HepG2 (cell line): ENCODE measurements around the gene VPS13D. TPM values are rescaled to one million over a fixed set of nuclear protein-coding genes. Genes with fewer than 3 reads are reported as not detected.

Experiments used
- ATAC-seq: fragments of 200-7000 bp; cut with Tn5 transposase; 3 replicates; pipeline ENCODE4 v1.9.1; 2020; ENCODE audit warnings: mild to moderate bottlenecking, moderate library complexity
- BruUV-seq: library from RNA; stranded (reverse); fragments of 400-500 nt; replicated peaks from 2 replicates; lab custom pipeline; 2021; lab: Mats Ljungman, UMichigan
- CTCF ChIA-PET: fragments of 300-600 bp; formaldehyde crosslinking; extraction: SDS; loops from one replicate; lab custom pipeline; 2021; ENCODE audit warnings: low total read pairs, inconsistent platforms, low intra/inter-chr PET ratio; lab: Yijun Ruan, JAX
- POLR2A ChIA-PET: fragments of 350-600 bp; sonication (Branson Sonifier 250); formaldehyde crosslinking; loops from one replicate; lab custom pipeline; 2020; ENCODE audit warnings: antibody characterized with exemption, inconsistent platforms; lab: Yijun Ruan, JAX
- DNase-seq: peaks from one replicate; pipeline ENCODE4 v3.0.0-alpha.2; 2015; ENCODE audit warnings: low spot score
- FAIRE-seq: peaks from 3 replicates; lab custom pipeline; 2011; peaks lifted over from hg19 to GRCh38; lab: Jason Lieb, UNC
- H2AFZ ChIP-seq: one replicate; pipeline ENCODE4 v1.6.1; 2011; ENCODE audit warnings: low read length, inconsistent platforms
- H3K27ac ChIP-seq: fragments of 300-600 bp; 3 replicates; pipeline ENCODE4 v1.8.0; 2011; ENCODE audit warnings: mixed run types, mild to moderate bottlenecking, mixed read lengths, low read length, inconsistent platforms; ENCODE audit not compliant: insufficient read depth; ENCODE audit errors: extremely low read length
- H3K27me3 ChIP-seq, 2 experiments: fragments of 200-600 bp in 1 of 2; 2 replicates in 1 of 2; 3 replicates in 1 of 2; pipeline versions ENCODE4 v1.6.0 to v1.8.0; 2011; ENCODE audit warnings: low read length in 2 of 2, mild to moderate bottlenecking in 2 of 2, moderate library complexity in 2 of 2, inconsistent platforms in 1 of 2; ENCODE audit not compliant: insufficient read depth in 2 of 2, control insufficient read depth in 1 of 2
- H3K36me3 ChIP-seq, 2 experiments: fragments of 200-600 bp in 1 of 2; replicated peaks in 1 of 2; 2 replicates in 1 of 2; 3 replicates in 1 of 2; pipeline versions ENCODE4 v1.5.1 to v1.8.0; 2011; ENCODE audit warnings: low read length in 2 of 2, inconsistent platforms in 1 of 2; ENCODE audit not compliant: insufficient read depth in 2 of 2, control insufficient read depth in 1 of 2
- H3K4me1 ChIP-seq: 2 replicates; pipeline ENCODE4 v1.5.1; 2012; ENCODE audit warnings: low read length, inconsistent platforms; ENCODE audit not compliant: insufficient read depth
- H3K4me2 ChIP-seq: 2 replicates; pipeline ENCODE4 v1.6.0; 2011; ENCODE audit warnings: low read depth, low read length, inconsistent platforms
- H3K4me3 ChIP-seq, 3 experiments: fragments of 200-600 bp in 1 of 3; sonication (generic), shearing (Covaris generic) in 1 of 3; replicated peaks in 1 of 3; 2 replicates each; pipeline ENCODE4 v1.5.1; 2011 to 2016; ENCODE audit warnings: low read length in 3 of 3, inconsistent platforms in 2 of 3, low read depth in 2 of 3, mild to moderate bottlenecking in 2 of 3, control low read depth in 1 of 3, mixed read lengths in 1 of 3; ENCODE audit not compliant: insufficient read depth in 1 of 3
- H3K79me2 ChIP-seq: one replicate; pipeline ENCODE4 v1.6.1; 2011; ENCODE audit warnings: low read length, inconsistent platforms; ENCODE audit not compliant: insufficient read depth
- H3K9ac ChIP-seq: 2 replicates; pipeline ENCODE4 v1.6.0; 2011; ENCODE audit warnings: mild to moderate bottlenecking, low read depth, low read length, inconsistent platforms; ENCODE audit not compliant: insufficient read depth
- H3K9me3 ChIP-seq: 2 replicates; pipeline ENCODE4 v1.5.1; 2012; ENCODE audit warnings: mild to moderate bottlenecking, low read length
- H4K20me1 ChIP-seq: 2 replicates; pipeline ENCODE4 v1.6.0; 2011; ENCODE audit warnings: inconsistent platforms, mild to moderate bottlenecking, low read length, moderate library complexity; ENCODE audit not compliant: insufficient read depth
- CREB1 ChIP-seq, 2 experiments: fragments of 450-650 bp in 1 of 2; IDR thresholded peaks; 2 replicates each; pipeline ENCODE4 v1.6.1; 2016 to 2017; ENCODE audit warnings: control low read depth in 1 of 2, mild to moderate bottlenecking in 1 of 2, missing compliant biosample characterization in 1 of 2, missing genetic modification characterization in 1 of 2
- POGK ChIP-seq: sonication (generic); formaldehyde crosslinking; conservative IDR thresholded peaks from 2 replicates; pipeline ENCODE4 v1.8.0; 2022; ENCODE audit warnings: mild to moderate bottlenecking, moderate library complexity, missing genetic modification reagents
- POGZ ChIP-seq: sonication (generic); formaldehyde crosslinking; IDR thresholded peaks from 2 replicates; pipeline ENCODE4 v1.4.0; 2020; ENCODE audit warnings: mild to moderate bottlenecking, missing genetic modification reagents
- PRMT3 ChIP-seq: sonication (generic); formaldehyde crosslinking; IDR thresholded peaks from 2 replicates; pipeline ENCODE4 v1.8.1; 2022; ENCODE audit warnings: low read depth, mild to moderate bottlenecking, moderate library complexity, missing genetic modification reagents, borderline replicate concordance
- RORA ChIP-seq: sonication (generic); formaldehyde crosslinking; IDR thresholded peaks from 2 replicates; pipeline ENCODE4 v1.5.0; 2020; ENCODE audit warnings: mild to moderate bottlenecking, missing genetic modification reagents, moderate library complexity
- SP140L ChIP-seq: sonication (generic); formaldehyde crosslinking; IDR thresholded peaks from 2 replicates; pipeline ENCODE4 v1.4.0; 2020; ENCODE audit warnings: missing genetic modification reagents, borderline replicate concordance
- TBL1XR1 ChIP-seq: fragments of 150-350 bp; IDR thresholded peaks from 2 replicates; pipeline ENCODE4 v1.6.1; 2014; ENCODE audit warnings: borderline replicate concordance, low read length; ENCODE audit not compliant: partially characterized antibody
- TP53 ChIP-seq: sonication (generic); formaldehyde crosslinking; conservative IDR thresholded peaks from 2 replicates; pipeline ENCODE4 v1.4.0; 2020; ENCODE audit warnings: missing genetic modification reagents
- TRIM24 ChIP-seq: sonication (generic); formaldehyde crosslinking; IDR thresholded peaks from 2 replicates; pipeline ENCODE4 v1.8.0; 2022; ENCODE audit warnings: mild to moderate bottlenecking, missing genetic modification reagents
- ZFP36L2 ChIP-seq: sonication (generic); formaldehyde crosslinking; IDR thresholded peaks from 2 replicates; pipeline ENCODE4 v1.4.0; 2020; ENCODE audit warnings: missing genetic modification reagents
- ZNF124 ChIP-seq: sonication (generic); formaldehyde crosslinking; IDR thresholded peaks from 2 replicates; pipeline ENCODE4 v1.4.0; 2020; ENCODE audit warnings: missing genetic modification reagents
- ZNF235 ChIP-seq: sonication (generic); formaldehyde crosslinking; IDR thresholded peaks from 2 replicates; pipeline ENCODE4 v1.8.1; 2023; ENCODE audit warnings: mild to moderate bottlenecking, missing genetic modification reagents, borderline replicate concordance
- ZNF296 ChIP-seq: sonication (generic); formaldehyde crosslinking; conservative IDR thresholded peaks from 2 replicates; pipeline ENCODE4 v1.5.0; 2020; ENCODE audit warnings: mild to moderate bottlenecking, missing genetic modification reagents
- WGBS: methylation state at CpG from one replicate; pipeline ENCODE4 v1.1.6; 2017; ENCODE audit warnings: low lambda C conversion rate; 5-methylcytosine and 5-hydroxymethylcytosine counted together
- in situ Hi-C: cut with HindIII; loops from 2 replicates; pipeline ENCODE4 v1.10.0; 2017; ENCODE audit warnings: low pct_unique_long_range_greater_than_20kb; ENCODE audit not compliant: extremely low pct_ligation_motif_present
- intact Hi-C: fragments of 100-400 bp; cut with micrococcal nuclease; formaldehyde crosslinking; loops from one replicate; pipeline ENCODE4 v1.10.0; 2022; ENCODE audit not compliant: unreplicated experiment
- polyA plus RNA-seq, 8 experiments: library from polyadenylated mRNA; depleted of rRNA in 3 of 8; stranded (reverse) in 7 of 8; unstranded in 1 of 8; fragments of >200 nt; fragmentation: Illumina TruSeq in 4 of 8; extraction: Trizol in 4 of 8; gene quantifications; 2 replicates each; pipeline versions ENCODE4 v1.2.1 to v1.2.3, GENCODE V29; 2011 to 2016; ENCODE audit warnings: low read depth in 4 of 8, missing spikeins in 1 of 8, mixed read lengths in 1 of 8; ENCODE audit not compliant: insufficient read depth in 1 of 8
- total RNA-seq, 5 experiments: library from RNA; depleted of rRNA; stranded (reverse); fragments of >200 nt; fragmentation: Illumina TruSeq; extraction: Trizol; gene quantifications; 2 replicates each; pipeline ENCODE4 v1.2.3, GENCODE V29; 2016; ENCODE audit warnings: low read depth in 1 of 5
- TF ChIP-seq, protein P1 (sequence below): IDR thresholded peaks from 2 replicates; pipeline ENCODE4 v1.6.1; 2016; ENCODE audit warnings: low read depth, missing genetic modification reagents, missing compliant biosample characterization
- TF ChIP-seq, protein P2 (sequence below): sonication (generic); formaldehyde crosslinking; IDR thresholded peaks from 2 replicates; pipeline ENCODE4 v1.4.0; 2020; ENCODE audit warnings: missing genetic modification reagents, mild to moderate bottlenecking, borderline replicate concordance

VPS13D gene
- total and polyA plus RNA-seq, 2 of the 13 experiments (the other 11 are each of a cell fraction or from before 2014, with no cell fraction given), result 8.6 to 13.9 TPM

GRCh38 chr1:12215118-12215961 is 14.5 kb upstream of the VPS13D start:
- Histone ChIP-seq H3K4me3 (no peak overlapping the region), H4K20me1 (no peaks in the 10 kb centered on the region), H3K9me3 (no peaks in the 10 kb centered on the region), H3K79me2 (no peaks in the 10 kb centered on the region), H2AFZ (no peak overlapping the region), H3K27me3 (no peaks in the 10 kb centered on the region; a peak in 2 of 5 replicates), H3K27ac (no peak overlapping the region), H3K4me1 (peaks cover 8% of the 10 kb centered on the region; the same call in 1 of the 2 replicates), H3K9ac (no peak overlapping the region), H3K4me2 (no peak overlapping the region), H3K36me3 (no peaks in the 10 kb centered on the region)
- no peak for FAIRE-seq
- ATAC-seq, result no peak
- in situ Hi-C loops (no loop called here), intact Hi-C loops (no loop called here)
- ChIA-PET POLR2A (no interaction called here), CTCF (no interaction called here)
- WGBS, result 61% methylated on average over 11 of the region's 12 CpGs
- DNase-seq, result no peak
- no TSS peak for BruUV-seq
- TF ChIP-seq, protein P1, sequence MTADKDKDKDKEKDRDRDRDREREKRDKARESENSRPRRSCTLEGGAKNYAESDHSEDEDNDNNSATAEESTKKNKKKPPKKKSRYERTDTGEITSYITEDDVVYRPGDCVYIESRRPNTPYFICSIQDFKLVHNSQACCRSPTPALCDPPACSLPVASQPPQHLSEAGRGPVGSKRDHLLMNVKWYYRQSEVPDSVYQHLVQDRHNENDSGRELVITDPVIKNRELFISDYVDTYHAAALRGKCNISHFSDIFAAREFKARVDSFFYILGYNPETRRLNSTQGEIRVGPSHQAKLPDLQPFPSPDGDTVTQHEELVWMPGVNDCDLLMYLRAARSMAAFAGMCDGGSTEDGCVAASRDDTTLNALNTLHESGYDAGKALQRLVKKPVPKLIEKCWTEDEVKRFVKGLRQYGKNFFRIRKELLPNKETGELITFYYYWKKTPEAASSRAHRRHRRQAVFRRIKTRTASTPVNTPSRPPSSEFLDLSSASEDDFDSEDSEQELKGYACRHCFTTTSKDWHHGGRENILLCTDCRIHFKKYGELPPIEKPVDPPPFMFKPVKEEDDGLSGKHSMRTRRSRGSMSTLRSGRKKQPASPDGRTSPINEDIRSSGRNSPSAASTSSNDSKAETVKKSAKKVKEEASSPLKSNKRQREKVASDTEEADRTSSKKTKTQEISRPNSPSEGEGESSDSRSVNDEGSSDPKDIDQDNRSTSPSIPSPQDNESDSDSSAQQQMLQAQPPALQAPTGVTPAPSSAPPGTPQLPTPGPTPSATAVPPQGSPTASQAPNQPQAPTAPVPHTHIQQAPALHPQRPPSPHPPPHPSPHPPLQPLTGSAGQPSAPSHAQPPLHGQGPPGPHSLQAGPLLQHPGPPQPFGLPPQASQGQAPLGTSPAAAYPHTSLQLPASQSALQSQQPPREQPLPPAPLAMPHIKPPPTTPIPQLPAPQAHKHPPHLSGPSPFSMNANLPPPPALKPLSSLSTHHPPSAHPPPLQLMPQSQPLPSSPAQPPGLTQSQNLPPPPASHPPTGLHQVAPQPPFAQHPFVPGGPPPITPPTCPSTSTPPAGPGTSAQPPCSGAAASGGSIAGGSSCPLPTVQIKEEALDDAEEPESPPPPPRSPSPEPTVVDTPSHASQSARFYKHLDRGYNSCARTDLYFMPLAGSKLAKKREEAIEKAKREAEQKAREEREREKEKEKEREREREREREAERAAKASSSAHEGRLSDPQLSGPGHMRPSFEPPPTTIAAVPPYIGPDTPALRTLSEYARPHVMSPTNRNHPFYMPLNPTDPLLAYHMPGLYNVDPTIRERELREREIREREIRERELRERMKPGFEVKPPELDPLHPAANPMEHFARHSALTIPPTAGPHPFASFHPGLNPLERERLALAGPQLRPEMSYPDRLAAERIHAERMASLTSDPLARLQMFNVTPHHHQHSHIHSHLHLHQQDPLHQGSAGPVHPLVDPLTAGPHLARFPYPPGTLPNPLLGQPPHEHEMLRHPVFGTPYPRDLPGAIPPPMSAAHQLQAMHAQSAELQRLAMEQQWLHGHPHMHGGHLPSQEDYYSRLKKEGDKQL (CRISPR knock-in tag), result no peak
- TF ChIP-seq, protein P2, sequence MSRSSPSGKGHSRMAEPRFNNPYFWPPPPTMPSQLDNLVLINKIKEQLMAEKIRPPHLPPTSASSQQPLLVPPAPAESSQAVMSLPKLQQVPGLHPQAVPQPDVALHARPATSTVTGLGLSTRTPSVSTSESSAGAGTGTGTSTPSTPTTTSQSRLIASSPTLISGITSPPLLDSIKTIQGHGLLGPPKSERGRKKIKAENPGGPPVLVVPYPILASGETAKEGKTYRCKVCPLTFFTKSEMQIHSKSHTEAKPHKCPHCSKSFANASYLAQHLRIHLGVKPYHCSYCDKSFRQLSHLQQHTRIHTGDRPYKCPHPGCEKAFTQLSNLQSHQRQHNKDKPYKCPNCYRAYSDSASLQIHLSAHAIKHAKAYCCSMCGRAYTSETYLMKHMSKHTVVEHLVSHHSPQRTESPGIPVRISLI (CRISPR knock-in tag), result no peak
- TF ChIP-seq CREB1 (IDR thresholded peaks at IDR 0.05) (no peak), CREB1 (CRISPR knock-in tag; IDR thresholded peaks at IDR 0.05) (no peak), POGZ (CRISPR knock-in tag) (no peak), ZFP36L2 (CRISPR knock-in tag) (no peak), ZNF235 (CRISPR knock-in tag) (no peak), RORA (no peak), ZNF296 (CRISPR knock-in tag) (no peak), TBL1XR1 (no peak), PRMT3 (no peak), SP140L (no peak), POGK (CRISPR knock-in tag) (no peak), TP53 (CRISPR knock-in tag) (no peak), ZNF124 (CRISPR knock-in tag) (no peak), TRIM24 (no peak)
